ENCODE measurements around the gene SPACA9.

The SPACA9 gene

GRCh38 chr9:132882616-132883015 is 3.9 kb downstream of the SPACA9 start:
- H3K9me3 ChIP-seq (ENCODE audit: control insufficient read depth, low read length) = no peaks in the 10 kb centered on the region
- no peak overlapping the region for H3K9ac ChIP-seq (ENCODE audit: low read length)
- no peak overlapping the region for H3K4ac ChIP-seq (ENCODE audit: low read depth in 1 of 2, low read length in 2 of 2)
- 77% methylated on average over 6 of the region's 6 CpGs for WGBS
- no peak overlapping the region for H3K27ac ChIP-seq (ENCODE audit: low read length, poor library complexity, severe bottlenecking)
- peaks cover 12% of the 10 kb centered on the region for H3K4me1 ChIP-seq (ENCODE audit: control insufficient read depth, insufficient read depth, low read depth, low read length)
- peaks cover 3% of the 10 kb centered on the region for H3K79me1 ChIP-seq (replicated peaks; ENCODE audit: low read length, poor library complexity, severe bottlenecking)
- no peak overlapping the region for H3K4me2 ChIP-seq (ENCODE audit: low read length, poor library complexity, severe bottlenecking)
- H2AFZ ChIP-seq (ENCODE audit: low read depth, low read length) = no peak overlapping the region
- H3K4me3 ChIP-seq (ENCODE audit: insufficient read depth in 1 of 2, low read depth in 1 of 2, low read length in 2 of 2) = no peak overlapping the region
- no peak overlapping the region for H2BK5ac ChIP-seq (ENCODE audit: low read depth, low read length, poor library complexity, severe bottlenecking)
- H3K23ac ChIP-seq (ENCODE audit: low read length in 2 of 2) = no peak overlapping the region
- H3K14ac ChIP-seq (ENCODE audit: low read length in 2 of 2) = no peak overlapping the region
- H4K8ac ChIP-seq (ENCODE audit: low read length) = no peak overlapping the region
- no peak for DNase-seq
- peaks cover 0 to 2% of the 10 kb centered on the region in 2 experiments for H3K27me3 ChIP-seq (ENCODE audit: control insufficient read depth in 1 of 2, insufficient read depth in 1 of 2, low read length in 2 of 2)
- no peak overlapping the region for H4K91ac ChIP-seq (ENCODE audit: low read length)
- H2BK12ac ChIP-seq (ENCODE audit: low read length in 2 of 2) = no peak overlapping the region
- no peak overlapping the region for H2BK120ac ChIP-seq (ENCODE audit: low read depth, low read length)
- H2BK15ac ChIP-seq (ENCODE audit: low read depth, poor library complexity, severe bottlenecking) = no peak overlapping the region
- no peak overlapping the region for H3K18ac ChIP-seq (ENCODE audit: low read depth in 1 of 2, low read length in 2 of 2)
- peaks cover 10 to 16% of the 10 kb centered on the region in 2 experiments for H3K36me3 ChIP-seq (ENCODE audit: control insufficient read depth in 1 of 2, insufficient read depth in 2 of 2, low read depth in 1 of 2, low read length in 2 of 2)
- H2AK5ac ChIP-seq (ENCODE audit: low read length, severe bottlenecking) = no peak overlapping the region

GRCh38 chr9:132883349-132884294 is 4.9 kb downstream of the SPACA9 start:
- Histone ChIP-seq H2AFZ (ENCODE audit: low read depth, low read length) (no peak overlapping the region), H3K36me3 (ENCODE audit: control insufficient read depth in 1 of 2, insufficient read depth in 2 of 2, low read depth in 1 of 2, low read length in 2 of 2) (peaks cover 12 to 21% of the 10 kb centered on the region in 2 experiments), H3K23ac (ENCODE audit: low read length in 2 of 2) (no peak overlapping the region), H4K8ac (ENCODE audit: low read length) (no peak overlapping the region), H3K4me2 (ENCODE audit: low read length, poor library complexity, severe bottlenecking) (no peak overlapping the region), H2BK15ac (ENCODE audit: low read depth, poor library complexity, severe bottlenecking) (no peak overlapping the region), H2BK12ac (ENCODE audit: low read length in 2 of 2) (no peak overlapping the region), H3K79me1 (replicated peaks; ENCODE audit: low read length, poor library complexity, severe bottlenecking) (no peaks in the 10 kb centered on the region), H3K27me3 (ENCODE audit: control insufficient read depth in 1 of 2, insufficient read depth in 1 of 2, low read length in 2 of 2) (no peaks in the 10 kb centered on the region), H3K9ac (ENCODE audit: low read length) (no peak overlapping the region), H3K4me3 (ENCODE audit: insufficient read depth in 1 of 2, low read depth in 1 of 2, low read length in 2 of 2) (no peak overlapping the region), H3K4me1 (ENCODE audit: control insufficient read depth, insufficient read depth, low read depth, low read length) (peaks cover 8% of the 10 kb centered on the region), H2BK120ac (ENCODE audit: low read depth, low read length) (no peak overlapping the region), H3K27ac (ENCODE audit: low read length, poor library complexity, severe bottlenecking) (no peak overlapping the region), H3K18ac (ENCODE audit: low read depth in 1 of 2, low read length in 2 of 2) (no peak overlapping the region), H3K9me3 (ENCODE audit: control insufficient read depth, low read length) (no peaks in the 10 kb centered on the region), H3K4ac (ENCODE audit: low read depth in 1 of 2, low read length in 2 of 2) (no peak overlapping the region), H4K91ac (ENCODE audit: low read length) (no peak overlapping the region), H2AK5ac (ENCODE audit: low read length, severe bottlenecking) (no peak overlapping the region), H2BK5ac (ENCODE audit: low read depth, low read length, poor library complexity, severe bottlenecking) (no peak overlapping the region), H3K14ac (ENCODE audit: low read length in 2 of 2) (no peak overlapping the region)
- DNase-seq = no peak
- WGBS = 92% methylated on average over 24 of the region's 27 CpGs

- H3K4me1 ChIP-seq (ENCODE audit: control insufficient read depth, insufficient read depth, low read depth, low read length) = peaks cover 5% of the 10 kb centered on the region
- 90% methylated on average over 7 of the region's 9 CpGs for WGBS
- H2AK5ac ChIP-seq (ENCODE audit: low read length, severe bottlenecking) = no peak overlapping the region
- H4K91ac ChIP-seq (ENCODE audit: low read length) = no peak overlapping the region
- no peaks in the 10 kb centered on the region for H3K27me3 ChIP-seq (ENCODE audit: control insufficient read depth in 1 of 2, insufficient read depth in 1 of 2, low read length in 2 of 2)
- H2BK15ac ChIP-seq (ENCODE audit: low read depth, poor library complexity, severe bottlenecking) = no peak overlapping the region
- H3K79me1 ChIP-seq (replicated peaks; ENCODE audit: low read length, poor library complexity, severe bottlenecking) = no peaks in the 10 kb centered on the region
- peaks cover 12 to 25% of the 10 kb centered on the region in 2 experiments for H3K36me3 ChIP-seq (ENCODE audit: control insufficient read depth in 1 of 2, insufficient read depth in 2 of 2, low read depth in 1 of 2, low read length in 2 of 2)
- no peak overlapping the region for H3K23ac ChIP-seq (ENCODE audit: low read length in 2 of 2)
- no peaks in the 10 kb centered on the region for H3K9me3 ChIP-seq (ENCODE audit: control insufficient read depth, low read length)
- no peak overlapping the region for H2BK120ac ChIP-seq (ENCODE audit: low read depth, low read length)
- H3K4me2 ChIP-seq (ENCODE audit: low read length, poor library complexity, severe bottlenecking) = no peak overlapping the region
- no peak overlapping the region for H3K9ac ChIP-seq (ENCODE audit: low read length)
- DNase-seq = no peak
- no peak overlapping the region for H2AFZ ChIP-seq (ENCODE audit: low read depth, low read length)
- H3K4me3 ChIP-seq (ENCODE audit: insufficient read depth in 1 of 2, low read depth in 1 of 2, low read length in 2 of 2) = no peak overlapping the region
- H4K8ac ChIP-seq (ENCODE audit: low read length) = no peak overlapping the region
- no peak overlapping the region for H2BK12ac ChIP-seq (ENCODE audit: low read length in 2 of 2)
- no peak overlapping the region for H3K4ac ChIP-seq (ENCODE audit: low read depth in 1 of 2, low read length in 2 of 2)
- H3K27ac ChIP-seq (ENCODE audit: low read length, poor library complexity, severe bottlenecking) = no peak overlapping the region
- H2BK5ac ChIP-seq (ENCODE audit: low read depth, low read length, poor library complexity, severe bottlenecking) = no peak overlapping the region
- no peak overlapping the region for H3K14ac ChIP-seq (ENCODE audit: low read length in 2 of 2)
- no peak overlapping the region for H3K18ac ChIP-seq (ENCODE audit: low read depth in 1 of 2, low read length in 2 of 2)
Observed at GRCh38 chr9:132885720-132886333, 7.1 kb downstream of the SPACA9 start.

- Histone ChIP-seq H3K14ac (ENCODE audit: low read length in 2 of 2) (no peak overlapping the region), H3K18ac (ENCODE audit: low read depth in 1 of 2, low read length in 2 of 2) (no peak overlapping the region), H3K9me3 (ENCODE audit: control insufficient read depth, low read length) (no peaks in the 10 kb centered on the region), H3K4me3 (ENCODE audit: insufficient read depth in 1 of 2, low read depth in 1 of 2, low read length in 2 of 2) (no peak overlapping the region), H3K9ac (ENCODE audit: low read length) (no peak overlapping the region), H3K79me1 (replicated peaks; ENCODE audit: low read length, poor library complexity, severe bottlenecking) (no peaks in the 10 kb centered on the region), H2BK15ac (ENCODE audit: low read depth, poor library complexity, severe bottlenecking) (no peak overlapping the region), H3K27ac (ENCODE audit: low read length, poor library complexity, severe bottlenecking) (no peak overlapping the region), H2BK12ac (ENCODE audit: low read length in 2 of 2) (no peak overlapping the region), H3K4ac (ENCODE audit: low read depth in 1 of 2, low read length in 2 of 2) (no peak overlapping the region), H2AFZ (ENCODE audit: low read depth, low read length) (no peak overlapping the region), H3K27me3 (ENCODE audit: control insufficient read depth in 1 of 2, insufficient read depth in 1 of 2, low read length in 2 of 2) (no peaks in the 10 kb centered on the region), H3K4me1 (ENCODE audit: control insufficient read depth, insufficient read depth, low read depth, low read length) (peaks cover 5% of the 10 kb centered on the region), H3K4me2 (ENCODE audit: low read length, poor library complexity, severe bottlenecking) (no peak overlapping the region), H2AK5ac (ENCODE audit: low read length, severe bottlenecking) (no peak overlapping the region), H4K91ac (ENCODE audit: low read length) (no peak overlapping the region), H3K36me3 (ENCODE audit: control insufficient read depth in 1 of 2, insufficient read depth in 2 of 2, low read depth in 1 of 2, low read length in 2 of 2) (peaks cover 12 to 30% of the 10 kb centered on the region in 2 experiments), H3K23ac (ENCODE audit: low read length in 2 of 2) (no peak overlapping the region), H4K8ac (ENCODE audit: low read length) (no peak overlapping the region), H2BK5ac (ENCODE audit: low read depth, low read length, poor library complexity, severe bottlenecking) (no peak overlapping the region), H2BK120ac (ENCODE audit: low read depth, low read length) (no peak overlapping the region)
- WGBS = 94% methylated on average over 5 of the region's 6 CpGs
- DNase-seq = no peak
Observed at GRCh38 chr9:132886334-132886725, 7.6 kb downstream of the SPACA9 start.

All from mesenchymal stem cell (in vitro differentiated cells and primary cell).